ENCODE data around the gene ACKR2. TPM values are rescaled to one million over a fixed set of nuclear protein-coding genes. Genes with fewer than 3 reads are reported as not detected.

ACKR2 gene
- total RNA-seq, 1 experiment from 2014 or later = 0.76 TPM

GRCh38 chr3:42867138-42867537, 57.9 kb downstream of the ACKR2 start:
- Histone ChIP-seq H3K27ac (ENCODE audit: low read depth, low read length) (no peak overlapping the region), H3K27me3 (ENCODE audit: insufficient read depth, low read length) (no peaks in the 10 kb centered on the region), H3K9me2 (ENCODE audit: insufficient read depth) (no peaks in the 10 kb centered on the region), H4K20me1 (ENCODE audit: insufficient read depth) (no peaks in the 10 kb centered on the region), H3K36me3 (ENCODE audit: control insufficient read depth in 1 of 2, insufficient read depth in 2 of 2, low read length in 2 of 2) (no peaks in the 10 kb centered on the region), H3K79me2 (ENCODE audit: insufficient read depth, low read length) (no peaks in the 10 kb centered on the region), H3K9ac (ENCODE audit: low read length) (no peak overlapping the region), H3K4me2 (ENCODE audit: low read length) (no peak overlapping the region), H3K4me3 (replicated peaks in 1 of 2; ENCODE audit: low read depth in 1 of 2, low read length in 2 of 2) (no peak overlapping the region), H3K9me3 (ENCODE audit: control insufficient read depth in 1 of 2, insufficient read depth in 1 of 2, low read depth in 1 of 2, low read length in 2 of 2) (no peaks in the 10 kb centered on the region), H2AFZ (ENCODE audit: low read depth, low read length, poor library complexity, severe bottlenecking) (no peak overlapping the region), H3K4me1 (ENCODE audit: control insufficient read depth in 1 of 2, insufficient read depth in 2 of 2, low read length in 2 of 2) (no peaks in the 10 kb centered on the region)
- DNase-seq (ENCODE audit: low read depth, low spot score) (no peak), ATAC-seq (no peak)
- ChIA-PET POLR2A (no interaction called here), CTCF (no interaction called here), RAD21 (ENCODE audit: low non-redundant PET in 1 of 2, low total read pairs in 2 of 2, uncharacterized antibody in 2 of 2, unreplicated experiment in 2 of 2) (no interaction called here)
- intact Hi-C loops (cut with micrococcal nuclease) = no loop called here
- no TSS peak for BruUV-seq (replicated peaks)
- TF ChIP-seq JUND (IDR thresholded peaks at IDR 0.05) (no peak), EZH2phosphoT487 (IDR thresholded peaks at IDR 0.05; ENCODE audit: borderline replicate concordance) (no peak), SP1 (IDR thresholded peaks at IDR 0.05; ENCODE audit: low read depth) (no peak), RAD21 (IDR thresholded peaks at IDR 0.05; ENCODE audit: low read depth) (no peak)

- Histone ChIP-seq H3K4me1 (ENCODE audit: control insufficient read depth in 1 of 2, insufficient read depth in 2 of 2, low read length in 2 of 2) (no peaks in the 10 kb centered on the region), H4K20me1 (ENCODE audit: insufficient read depth) (no peaks in the 10 kb centered on the region), H3K36me3 (ENCODE audit: control insufficient read depth in 1 of 2, insufficient read depth in 2 of 2, low read length in 2 of 2) (no peaks in the 10 kb centered on the region), H3K9ac (ENCODE audit: low read length) (no peak overlapping the region), H2AFZ (ENCODE audit: low read depth, low read length, poor library complexity, severe bottlenecking) (no peak overlapping the region), H3K27ac (ENCODE audit: low read depth, low read length) (no peak overlapping the region), H3K27me3 (ENCODE audit: insufficient read depth, low read length) (no peaks in the 10 kb centered on the region), H3K79me2 (ENCODE audit: insufficient read depth, low read length) (no peaks in the 10 kb centered on the region), H3K9me2 (ENCODE audit: insufficient read depth) (no peaks in the 10 kb centered on the region), H3K4me3 (replicated peaks in 1 of 2; ENCODE audit: low read depth in 1 of 2, low read length in 2 of 2) (no peak overlapping the region), H3K4me2 (ENCODE audit: low read length) (no peak overlapping the region), H3K9me3 (ENCODE audit: control insufficient read depth in 1 of 2, insufficient read depth in 1 of 2, low read depth in 1 of 2, low read length in 2 of 2) (no peaks in the 10 kb centered on the region)
- intact Hi-C loops (cut with micrococcal nuclease) = no loop called here
- no peak for ATAC-seq
- ChIA-PET POLR2A (no interaction called here), RAD21 (ENCODE audit: low non-redundant PET in 1 of 2, low total read pairs in 2 of 2, uncharacterized antibody in 2 of 2, unreplicated experiment in 2 of 2) (no interaction called here), CTCF (no interaction called here)
- DNase-seq (ENCODE audit: low read depth, low spot score) = no peak
- TF ChIP-seq EZH2 (IDR thresholded peaks at IDR 0.05) (no peak), ELF1 (IDR thresholded peaks at IDR 0.05; ENCODE audit: borderline replicate concordance, low read depth) (no peak), YY1 (IDR thresholded peaks at IDR 0.05; ENCODE audit: extremely low read depth, insufficient replicate concordance, low read depth, low read length) (no peak), SIN3A (IDR thresholded peaks at IDR 0.05; ENCODE audit: low read depth) (no peak), EGR1 (IDR thresholded peaks at IDR 0.05; ENCODE audit: low read depth) (no peak), POLR2A (IDR thresholded peaks at IDR 0.05; ENCODE audit: borderline replicate concordance, extremely low read depth, insufficient read depth, insufficient read length) (no peak), ZBTB33 (IDR thresholded peaks at IDR 0.05; ENCODE audit: extremely low read depth, insufficient replicate concordance, low read length) (no peak), JUND (IDR thresholded peaks at IDR 0.05) (no peak), SP1 (IDR thresholded peaks at IDR 0.05; ENCODE audit: low read depth) (no peak), ZFX (IDR thresholded peaks at IDR 0.05) (no peak)
- TF ChIP-seq, protein P1, sequence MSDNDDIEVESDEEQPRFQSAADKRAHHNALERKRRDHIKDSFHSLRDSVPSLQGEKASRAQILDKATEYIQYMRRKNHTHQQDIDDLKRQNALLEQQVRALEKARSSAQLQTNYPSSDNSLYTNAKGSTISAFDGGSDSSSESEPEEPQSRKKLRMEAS (IDR thresholded peaks at IDR 0.05) = no peak
- TF ChIP-seq, protein P2, sequence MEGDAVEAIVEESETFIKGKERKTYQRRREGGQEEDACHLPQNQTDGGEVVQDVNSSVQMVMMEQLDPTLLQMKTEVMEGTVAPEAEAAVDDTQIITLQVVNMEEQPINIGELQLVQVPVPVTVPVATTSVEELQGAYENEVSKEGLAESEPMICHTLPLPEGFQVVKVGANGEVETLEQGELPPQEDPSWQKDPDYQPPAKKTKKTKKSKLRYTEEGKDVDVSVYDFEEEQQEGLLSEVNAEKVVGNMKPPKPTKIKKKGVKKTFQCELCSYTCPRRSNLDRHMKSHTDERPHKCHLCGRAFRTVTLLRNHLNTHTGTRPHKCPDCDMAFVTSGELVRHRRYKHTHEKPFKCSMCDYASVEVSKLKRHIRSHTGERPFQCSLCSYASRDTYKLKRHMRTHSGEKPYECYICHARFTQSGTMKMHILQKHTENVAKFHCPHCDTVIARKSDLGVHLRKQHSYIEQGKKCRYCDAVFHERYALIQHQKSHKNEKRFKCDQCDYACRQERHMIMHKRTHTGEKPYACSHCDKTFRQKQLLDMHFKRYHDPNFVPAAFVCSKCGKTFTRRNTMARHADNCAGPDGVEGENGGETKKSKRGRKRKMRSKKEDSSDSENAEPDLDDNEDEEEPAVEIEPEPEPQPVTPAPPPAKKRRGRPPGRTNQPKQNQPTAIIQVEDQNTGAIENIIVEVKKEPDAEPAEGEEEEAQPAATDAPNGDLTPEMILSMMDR (IDR thresholded peaks at IDR 0.05 in 2 of 3, conservative IDR thresholded peaks at IDR 0.05 in 1 of 3; ENCODE audit: borderline replicate concordance in 1 of 3, insufficient read depth in 1 of 3, low read depth in 2 of 3, low read length in 2 of 3) = no peak
- BruUV-seq (replicated peaks) = no TSS peak
Measured at GRCh38 chr3:42868841-42869240, 59.6 kb downstream of the ACKR2 start.
